Parathyroid adenoma (tissue), 2 donors: Measurements from ENCODE around the gene PRDM15.

ENCODE experiments used
- H2AFZ ChIP-seq: fragments of 300-600 bp; sonication (generic); one replicate; pipeline ENCODE4 v1.7.0; 2017; ENCODE audit warnings: antibody characterized with exemption, mild to moderate bottlenecking
- H3K27ac ChIP-seq: fragments of 300-600 bp; sonication (generic); one replicate; pipeline ENCODE4 v1.7.0; 2017
- H3K27me3 ChIP-seq: fragments of 300-600 bp; sonication (generic); one replicate; pipeline ENCODE4 v1.7.0; 2017; ENCODE audit warnings: low read length; ENCODE audit not compliant: control insufficient read depth, insufficient read depth
- H3K36me3 ChIP-seq: fragments of 300-600 bp; sonication (generic); one replicate; pipeline ENCODE4 v1.7.0; 2017; ENCODE audit warnings: low read length; ENCODE audit not compliant: control insufficient read depth, insufficient read depth
- H3K4me1 ChIP-seq: fragments of 300-600 bp; sonication (generic); one replicate; pipeline ENCODE4 v1.7.0; 2017; ENCODE audit warnings: control low read depth
- H3K4me2 ChIP-seq: fragments of 300-600 bp; sonication (generic); one replicate; pipeline ENCODE4 v1.7.0; 2017; ENCODE audit warnings: low read length
- H3K4me3 ChIP-seq: fragments of 300-600 bp; sonication (generic); one replicate; pipeline ENCODE4 v1.7.0; 2017; ENCODE audit warnings: low read depth, low read length
- H3K79me2 ChIP-seq: fragments of 300-600 bp; sonication (generic); one replicate; pipeline ENCODE4 v1.7.0; 2017; ENCODE audit warnings: control low read depth
- H3K9ac ChIP-seq: fragments of 300-600 bp; sonication (generic); one replicate; pipeline ENCODE4 v1.7.0; 2017; ENCODE audit warnings: mild to moderate bottlenecking
- H3K9me3 ChIP-seq: fragments of 300-600 bp; sonication (generic); one replicate; pipeline ENCODE4 v1.7.0; 2017; ENCODE audit warnings: low read length; ENCODE audit not compliant: control insufficient read depth
- CTCF ChIP-seq: fragments of 300-600 bp; sonication (generic); IDR thresholded peaks from one replicate; pipeline ENCODE4 v1.7.0; 2017; ENCODE audit warnings: antibody characterized with exemption, mild to moderate bottlenecking
- donor health status: primary hyperparathyroidism.

The PRDM15 gene

GRCh38 chr21:41866274-41866809 is 12.8 kb downstream of the PRDM15 start:
- no peak for TF ChIP-seq CTCF

GRCh38 chr21:41865002-41865777 is 14.0 kb downstream of the PRDM15 start:
- Histone ChIP-seq H3K9me3 (no peaks in the 10 kb centered on the region), H3K27me3 (no peaks in the 10 kb centered on the region), H3K9ac (no peak overlapping the region), H3K36me3 (no peaks in the 10 kb centered on the region), H3K4me3 (no peak overlapping the region), H2AFZ (no peak overlapping the region), H3K4me2 (no peak overlapping the region), H3K79me2 (no peaks in the 10 kb centered on the region), H3K27ac (no peak overlapping the region), H3K4me1 (no peaks in the 10 kb centered on the region)
- no peak for TF ChIP-seq CTCF

More at GRCh38 chr21:41866274-41866809, 12.8 kb downstream of the PRDM15 start:
- Histone ChIP-seq H3K9ac (no peak overlapping the region), H3K27ac (no peak overlapping the region), H3K4me1 (no peaks in the 10 kb centered on the region), H3K79me2 (no peaks in the 10 kb centered on the region), H3K27me3 (no peaks in the 10 kb centered on the region), H3K36me3 (no peaks in the 10 kb centered on the region), H2AFZ (no peak overlapping the region), H3K9me3 (no peaks in the 10 kb centered on the region), H3K4me2 (no peak overlapping the region), H3K4me3 (no peak overlapping the region)

- Histone ChIP-seq H3K79me2 (no peaks in the 10 kb centered on the region), H3K27me3 (no peaks in the 10 kb centered on the region), H3K4me2 (no peak overlapping the region), H3K9me3 (no peaks in the 10 kb centered on the region), H3K4me1 (no peaks in the 10 kb centered on the region), H3K4me3 (no peak overlapping the region), H2AFZ (no peak overlapping the region), H3K27ac (no peak overlapping the region), H3K36me3 (no peaks in the 10 kb centered on the region), H3K9ac (no peak overlapping the region)
- TF ChIP-seq CTCF: no peak
Observed at GRCh38 chr21:41864311-41865001, 14.7 kb downstream of the PRDM15 start.

GRCh38 chr21:41863439-41863740 is 15.8 kb downstream of the PRDM15 start:
- Histone ChIP-seq H3K27me3 (no peaks in the 10 kb centered on the region), H3K9me3 (no peaks in the 10 kb centered on the region), H3K36me3 (no peaks in the 10 kb centered on the region), H3K4me2 (no peak overlapping the region), H3K4me1 (no peaks in the 10 kb centered on the region), H3K9ac (no peak overlapping the region), H3K27ac (no peak overlapping the region), H2AFZ (no peak overlapping the region), H3K4me3 (no peak overlapping the region), H3K79me2 (no peaks in the 10 kb centered on the region)
- no peak for TF ChIP-seq CTCF
